Globus pallidus (tissue), 1 donor: ENCODE data around the gene NT5C.

Experiments
- DNase-seq: peaks from one replicate; pipeline ENCODE4 v3.0.0-alpha.2; 2015; ENCODE audit warnings: low spot score

Gene NT5C

DNA sequence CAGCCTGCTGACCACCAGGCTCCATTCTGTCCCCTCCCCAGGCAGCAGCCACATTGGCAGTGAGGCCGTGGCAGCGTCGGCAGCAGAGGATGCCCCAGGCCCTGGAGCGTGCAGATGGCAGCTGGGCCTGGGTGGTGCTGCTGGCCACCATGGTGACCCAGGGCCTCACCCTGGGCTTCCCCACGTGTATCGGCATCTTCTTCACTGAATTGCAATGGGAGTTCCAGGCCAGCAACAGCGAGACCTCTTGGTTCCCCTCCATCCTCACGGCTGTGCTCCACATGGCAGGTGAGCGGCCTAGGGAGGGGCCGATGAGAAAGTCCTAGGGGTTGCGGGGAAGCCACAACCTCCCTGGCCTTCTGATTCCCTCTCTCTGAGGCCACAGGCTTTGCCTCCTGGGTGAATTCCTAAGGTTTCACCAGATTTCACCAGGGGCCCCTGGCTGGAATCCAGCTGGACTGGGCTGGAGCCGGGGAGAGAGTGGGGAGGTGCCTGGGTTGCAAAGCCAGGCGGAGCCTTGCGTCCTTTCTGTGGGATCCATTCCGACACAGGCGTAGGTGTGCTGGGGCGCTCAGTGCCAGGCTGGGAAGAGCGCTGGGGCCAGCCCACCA lies 37.9 kb downstream of the NT5C start:
- DNase-seq: no peak

- DNase-seq: no peak
Observed at GRCh38 chr17:75091855-75092327, 39.7 kb downstream of the NT5C start.

DNA sequence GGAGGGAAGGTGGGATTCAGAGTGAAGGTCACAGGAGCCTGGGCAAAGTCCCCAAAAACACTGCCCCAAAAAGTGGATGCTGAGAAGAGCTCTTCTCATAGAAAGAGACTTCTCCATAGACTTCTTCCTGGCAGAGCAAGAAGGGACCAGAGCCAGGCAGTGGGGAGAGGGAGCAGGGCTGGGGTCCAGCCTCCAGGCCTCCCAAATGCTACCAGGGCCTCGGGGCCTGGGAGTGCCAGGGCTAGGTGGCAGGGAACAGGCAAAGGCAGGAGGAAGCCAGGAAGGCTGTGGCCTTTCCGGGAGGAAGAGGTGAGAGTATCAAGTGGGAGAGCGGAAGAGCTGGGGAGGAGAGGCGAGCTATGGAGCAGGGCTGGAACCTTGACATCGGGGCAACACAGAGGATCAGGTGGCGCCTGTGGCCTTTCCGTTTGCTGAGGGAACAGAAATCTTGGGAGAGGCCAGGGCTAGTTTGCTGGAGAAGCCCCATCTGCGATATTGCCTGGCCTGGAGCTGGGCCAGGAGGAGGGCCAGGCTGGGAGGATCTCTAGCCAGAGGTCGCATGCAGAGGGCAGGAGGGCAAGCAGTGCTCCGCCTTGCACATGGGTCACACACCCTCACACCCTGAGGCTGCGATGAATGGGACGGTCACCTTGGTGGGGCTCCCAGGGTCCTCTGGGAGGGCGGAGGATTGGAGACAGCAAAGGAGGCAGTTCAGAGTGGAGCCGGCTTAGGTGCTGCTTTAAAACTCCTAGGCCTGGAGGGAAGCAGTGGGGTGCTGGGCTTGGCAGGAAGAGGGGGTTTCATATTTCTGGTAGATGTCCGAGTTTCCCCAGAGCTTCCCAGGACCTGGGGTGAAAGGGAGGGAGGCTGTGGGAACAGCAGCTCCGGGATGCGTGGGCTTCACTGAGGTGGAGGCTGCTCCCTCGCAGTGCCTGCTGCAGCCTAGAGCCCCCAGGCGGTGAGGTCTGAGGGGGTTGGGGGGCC lies 40.4 kb downstream of the NT5C start:
- DNase-seq: no peak

DNA sequence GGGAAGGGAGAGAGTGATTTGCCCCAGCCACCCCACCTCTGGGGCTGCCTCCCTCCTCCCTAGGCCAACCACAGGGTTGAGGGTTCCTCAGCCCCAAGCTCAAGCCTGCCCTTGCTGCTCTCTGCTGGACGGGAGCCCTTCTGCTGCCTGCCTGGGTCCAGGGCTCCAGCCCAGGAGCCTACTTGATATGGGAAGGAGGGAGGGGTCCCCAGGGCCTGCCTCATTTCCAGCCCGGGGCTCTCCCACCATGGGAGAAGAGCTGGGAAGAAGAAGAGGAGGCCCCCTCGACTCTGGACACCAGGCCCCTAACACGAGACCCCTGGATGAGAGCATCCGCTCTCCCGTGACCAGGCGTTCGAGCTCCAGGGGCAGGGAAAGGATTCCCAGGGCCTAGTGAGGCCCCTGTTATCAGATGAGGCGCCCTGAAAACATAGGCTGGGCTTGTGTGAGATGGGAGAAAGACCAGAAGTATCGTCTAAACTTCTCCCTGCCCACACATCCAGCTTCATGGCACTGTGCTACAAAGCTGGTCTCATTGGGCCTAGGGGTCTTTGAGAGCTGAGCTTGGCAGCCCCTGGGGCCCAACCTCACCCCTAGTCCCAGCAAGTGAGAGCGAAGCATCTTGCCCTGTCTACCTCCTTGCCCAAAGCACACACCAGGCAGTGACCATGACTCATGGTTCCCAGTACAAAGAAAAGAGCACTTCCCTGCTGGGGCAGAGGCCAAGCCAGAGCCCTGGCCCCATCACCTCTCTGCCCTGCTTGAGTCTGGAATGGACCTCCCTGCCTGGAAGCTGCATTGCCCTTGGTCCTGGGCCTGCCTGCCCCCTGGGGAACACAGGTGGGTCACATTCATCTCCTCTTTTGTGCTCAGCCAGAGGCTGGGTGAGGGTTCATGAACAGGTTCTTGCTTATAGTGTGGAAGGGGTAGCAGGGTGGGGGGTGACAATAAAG lies 42.8 kb downstream of the NT5C start:
- DNase-seq: no peak

GRCh38 chr17:75087558-75088453 lies 43.7 kb downstream of the NT5C start, which contains the start of gene SLC16A5:
TSS of gene SLC16A5 (plus strand) at chr17:75087954. CDS start at chr17:75093637, 5,683 bp downstream.
- no peak for DNase-seq

GRCh38 chr17:75087182-75087557 lies 44.4 kb downstream of the NT5C start:
- DNase-seq: no peak

- no peak for DNase-seq
Observed at GRCh38 chr17:75086496-75087181, 44.9 kb downstream of the NT5C start.

DNA sequence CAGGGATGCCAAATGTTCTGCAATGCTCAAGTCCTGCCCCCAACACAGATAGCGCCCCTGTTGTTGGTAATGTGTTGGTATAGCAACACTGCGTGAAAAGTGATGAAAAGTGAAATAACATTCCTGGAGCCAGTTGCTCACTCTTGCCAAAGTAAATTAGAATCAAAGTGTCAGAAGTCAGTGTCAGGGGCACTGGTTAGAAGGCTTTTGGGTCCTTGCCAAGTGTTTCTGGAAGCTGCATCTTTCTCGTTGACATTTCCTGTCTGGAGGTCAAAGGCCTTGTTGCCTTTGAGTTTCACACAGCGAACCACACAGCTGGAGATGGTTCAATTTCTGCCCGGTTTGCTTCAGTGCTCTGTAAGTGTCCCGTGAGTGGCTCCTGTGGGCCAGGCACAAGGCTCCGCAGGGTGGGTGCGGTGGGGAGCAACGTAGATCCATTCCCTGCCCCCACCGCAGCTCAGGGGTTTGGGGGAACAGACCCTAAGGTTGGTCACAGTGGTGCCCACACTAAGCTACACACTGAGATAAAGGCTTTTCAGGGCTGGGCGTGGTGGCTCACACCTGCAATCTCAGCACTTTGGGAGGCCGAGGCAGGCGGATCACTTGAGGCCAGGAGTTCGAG lies 47.4 kb downstream of the NT5C start:
- DNase-seq: no peak

DNA sequence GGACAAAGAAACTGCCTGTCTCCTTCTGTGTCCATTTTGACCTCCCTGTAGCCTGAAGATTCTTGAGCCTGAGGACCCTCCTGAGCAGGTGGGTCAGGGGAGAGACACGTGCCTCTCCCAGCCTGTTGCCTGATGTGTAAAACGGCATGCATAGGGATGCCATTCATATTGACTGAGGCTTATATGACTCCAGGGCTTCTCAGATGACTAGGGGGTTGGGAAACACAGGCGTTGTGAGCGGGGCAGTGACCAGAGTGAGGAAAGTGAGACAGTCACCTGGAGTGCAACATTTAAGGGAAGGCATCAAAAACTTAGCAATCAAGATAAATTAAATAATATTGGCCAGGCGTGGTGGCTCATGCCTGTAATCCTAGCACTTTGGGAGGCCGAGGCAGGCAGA lies 48.9 kb downstream of the NT5C start:
- no peak for DNase-seq

DNA sequence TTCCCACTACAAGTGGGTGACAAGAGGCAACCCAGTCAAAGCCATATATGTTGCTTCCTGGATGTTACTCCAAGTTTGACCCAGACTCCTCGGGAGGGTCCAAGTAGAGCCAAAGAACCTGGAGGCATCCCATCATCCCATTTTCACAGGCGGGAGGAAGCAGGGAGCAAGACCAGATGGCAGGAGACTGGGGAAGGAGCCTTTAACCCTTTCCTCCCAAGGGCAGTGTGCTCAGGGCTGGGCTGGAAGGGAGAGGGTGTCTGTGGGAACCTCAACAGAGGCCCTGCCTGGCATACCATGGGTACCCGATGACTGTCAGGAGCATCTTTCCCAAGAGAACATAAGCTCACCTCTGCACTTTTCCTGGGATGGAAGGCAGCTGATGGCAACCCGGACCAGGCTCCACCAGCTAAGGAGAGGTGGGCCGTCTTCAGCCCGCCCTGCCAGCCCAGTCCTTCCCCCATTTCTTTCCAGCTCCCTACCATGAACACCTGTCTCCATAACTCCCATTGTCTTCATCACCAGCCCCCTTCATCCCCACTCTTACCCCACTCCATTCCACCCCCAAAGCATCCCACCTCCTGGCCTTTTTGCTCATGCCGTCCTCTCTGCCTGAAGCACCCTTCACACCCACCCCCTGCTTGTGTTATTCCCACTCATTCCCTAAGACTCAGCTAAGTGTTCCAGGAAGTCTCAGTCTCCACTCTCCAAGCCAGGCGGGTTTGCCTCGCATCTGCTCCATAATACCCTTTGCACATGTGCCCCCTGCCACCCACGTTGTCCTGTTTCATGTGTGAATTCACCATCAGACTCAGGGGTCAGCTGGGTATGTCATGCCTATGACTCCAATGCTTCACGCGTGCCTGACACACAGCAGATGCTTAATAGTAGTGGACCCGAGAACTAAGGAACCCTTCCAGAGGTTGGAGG lies 49.7 kb downstream of the NT5C start:
- no peak for DNase-seq
